Neuronal stem cell (in vitro differentiated cells): ENCODE measurements around the gene LCTL.

Experiments
- DNase-seq: peaks from one replicate; pipeline ENCODE4 v3.0.0-alpha.2; 2013; ENCODE audit warnings: low spot score
- H2AFZ ChIP-seq: one replicate; pipeline ENCODE4 v1.6.1; 2013; ENCODE audit warnings: mild to moderate bottlenecking, low read length, inconsistent platforms
- H2AK5ac ChIP-seq: 2 replicates; pipeline ENCODE4 v1.6.1; 2013; ENCODE audit warnings: low read depth, mild to moderate bottlenecking, inconsistent platforms, low read length, moderate library complexity, mixed read lengths
- H2BK120ac ChIP-seq: 2 replicates; pipeline ENCODE4 v1.6.1; 2013; ENCODE audit warnings: low read depth, mild to moderate bottlenecking, inconsistent platforms, low read length, moderate library complexity, mixed read lengths
- H2BK12ac ChIP-seq: one replicate; pipeline ENCODE4 v1.6.1; 2013; ENCODE audit warnings: low read length, inconsistent platforms
- H2BK15ac ChIP-seq: 2 replicates; pipeline ENCODE4 v1.6.1; 2013; ENCODE audit warnings: mild to moderate bottlenecking, low read length, inconsistent platforms, mixed read lengths
- H2BK5ac ChIP-seq: one replicate; pipeline ENCODE4 v1.6.1; 2013; ENCODE audit warnings: inconsistent platforms, mild to moderate bottlenecking, low read length, moderate library complexity
- H3K14ac ChIP-seq: one replicate; pipeline ENCODE4 v1.6.1; 2013; ENCODE audit warnings: low read length, inconsistent platforms
- H3K18ac ChIP-seq: 2 replicates; pipeline ENCODE4 v1.6.1; 2013; ENCODE audit warnings: low read length, inconsistent platforms
- H3K23ac ChIP-seq: 2 replicates; pipeline ENCODE4 v1.6.1; 2013; ENCODE audit warnings: low read depth, mild to moderate bottlenecking, mixed read lengths, low read length, inconsistent platforms; ENCODE audit not compliant: poor library complexity
- H3K27ac ChIP-seq: replicated peaks from 3 replicates; pipeline ENCODE4 v1.5.1; 2013; ENCODE audit warnings: low read length, inconsistent platforms
- H3K27me3 ChIP-seq, 3 experiments: 2 replicates each; pipeline ENCODE4 v1.6.1; 2013; ENCODE audit warnings: low read length in 3 of 3, mild to moderate bottlenecking in 2 of 3, inconsistent platforms in 1 of 3, low read depth in 1 of 3, mixed read lengths in 1 of 3, moderate library complexity in 1 of 3; ENCODE audit not compliant: control insufficient read depth in 3 of 3, insufficient read depth in 3 of 3
- H3K36me3 ChIP-seq, 2 donors: replicated peaks in 1 of 2; 2 replicates each; pipeline ENCODE4 v1.6.1; 2013; ENCODE audit warnings: low read length in 2 of 2; ENCODE audit not compliant: control insufficient read depth in 2 of 2, insufficient read depth in 2 of 2
- H3K4ac ChIP-seq: 2 replicates; pipeline ENCODE4 v1.6.1; 2013; ENCODE audit warnings: inconsistent platforms, mild to moderate bottlenecking, low read length, moderate library complexity
- H3K4me1 ChIP-seq, 2 donors: 1 replicate in 1 of 2; 2 replicates in 1 of 2; pipeline ENCODE4 v1.6.1; 2013; ENCODE audit warnings: low read length in 2 of 2, low read depth in 1 of 2; ENCODE audit not compliant: control insufficient read depth in 2 of 2, insufficient read depth in 1 of 2
- H3K4me2 ChIP-seq: one replicate; pipeline ENCODE4 v1.6.1; 2013; ENCODE audit warnings: mild to moderate bottlenecking, low read length, inconsistent platforms; ENCODE audit not compliant: insufficient read depth, poor library complexity, severe bottlenecking
- H3K4me3 ChIP-seq, 2 donors: 2 replicates each; pipeline ENCODE4 v1.5.1; 2013; ENCODE audit warnings: low read length in 2 of 2, mild to moderate bottlenecking in 2 of 2, inconsistent platforms in 1 of 2, moderate library complexity in 1 of 2
- H3K79me1 ChIP-seq: one replicate; pipeline ENCODE4 v1.6.1; 2013; ENCODE audit warnings: low read depth, mild to moderate bottlenecking, inconsistent platforms, low read length, moderate library complexity
- H3K9ac ChIP-seq: one replicate; pipeline ENCODE4 v1.6.1; 2013; ENCODE audit warnings: mild to moderate bottlenecking, low read depth, low read length, inconsistent platforms; ENCODE audit not compliant: poor library complexity
- H3K9me3 ChIP-seq, 2 donors: replicated peaks in 1 of 2; 2 replicates each; pipeline versions ENCODE3 to v1.6.1; 2013; ENCODE audit warnings: low read length in 2 of 2, mild to moderate bottlenecking in 2 of 2, inconsistent platforms in 1 of 2, low read depth in 1 of 2, mixed read lengths in 1 of 2, moderate library complexity in 1 of 2; ENCODE audit not compliant: control insufficient read depth in 2 of 2, insufficient read depth in 1 of 2
- H4K8ac ChIP-seq: one replicate; pipeline ENCODE4 v1.6.1; 2013; ENCODE audit warnings: low read depth, mild to moderate bottlenecking, inconsistent platforms, low read length, moderate library complexity
- H4K91ac ChIP-seq: one replicate; pipeline ENCODE4 v1.6.1; 2013; ENCODE audit warnings: low read length, low read depth, mild to moderate bottlenecking, inconsistent platforms; ENCODE audit not compliant: poor library complexity
- WGBS, 2 donors: extraction: QIAGEN DNeasy Blood & Tissue Kit; methylation state at CpG; one replicate each; pipeline ENCODE4 v1.1.7; 2013; ENCODE audit warnings: missing lambda C conversion rate in 2 of 2, mixed read lengths in 1 of 2; ENCODE audit not compliant: insufficient read length in 2 of 2, insufficient replicate concordance in 1 of 2; ENCODE audit errors: extremely low coverage in 2 of 2; 5-methylcytosine and 5-hydroxymethylcytosine counted together

The LCTL gene

DNA sequence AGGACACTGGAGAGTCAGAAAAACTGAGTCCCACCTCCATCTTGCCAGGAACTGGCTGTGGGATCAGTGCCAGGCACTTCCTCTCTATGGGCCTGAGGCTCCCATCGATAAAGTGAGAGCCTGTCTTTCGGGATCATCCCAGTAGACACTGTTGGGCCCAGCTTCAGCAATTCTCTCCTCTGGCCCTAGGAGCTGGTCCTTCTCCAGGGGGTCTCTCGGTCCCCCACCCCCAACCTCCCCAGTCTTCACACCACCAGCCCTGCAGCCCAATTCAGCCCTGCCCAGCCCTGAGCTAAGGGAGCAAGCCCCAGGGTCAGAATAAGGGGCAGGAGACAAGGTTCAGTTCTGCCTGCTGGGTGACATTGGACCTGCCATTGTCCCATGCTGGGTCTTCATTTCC lies 4.5 kb upstream of the LCTL start:
- no peak overlapping the region for H2AFZ ChIP-seq
- no peaks in the 10 kb centered on the region for H3K9me3 ChIP-seq
- H3K9ac ChIP-seq, result no peak overlapping the region
- no peak for DNase-seq
- H2AK5ac ChIP-seq, result no peak overlapping the region
- H3K18ac ChIP-seq, result no peak overlapping the region
- H3K4me3 ChIP-seq, result no peak overlapping the region
- no peak overlapping the region for H2BK12ac ChIP-seq
- peaks cover 18 to 21% of the 10 kb centered on the region in 2 donors for H3K4me1 ChIP-seq
- H3K27ac ChIP-seq, result no peak overlapping the region
- peak overlapping the region; percentile 47 for H2BK5ac ChIP-seq
- H3K27me3 ChIP-seq, result no peaks in the 10 kb centered on the region
- H3K23ac ChIP-seq, result no peak overlapping the region
- no peak overlapping the region for H3K4me2 ChIP-seq
- no peaks in the 10 kb centered on the region for H3K36me3 ChIP-seq
- H3K79me1 ChIP-seq, result no peaks in the 10 kb centered on the region
- no peak overlapping the region for H3K4ac ChIP-seq
- no peak overlapping the region for H3K14ac ChIP-seq
- H2BK120ac ChIP-seq, result no peak overlapping the region
- H2BK15ac ChIP-seq, result peak overlapping the region; percentile 79
- H4K8ac ChIP-seq, result no peak overlapping the region
- H4K91ac ChIP-seq, result no peak overlapping the region
- WGBS, 2 donors, result no CpG with 5 or more reads among the region's 3 CpGs

DNA sequence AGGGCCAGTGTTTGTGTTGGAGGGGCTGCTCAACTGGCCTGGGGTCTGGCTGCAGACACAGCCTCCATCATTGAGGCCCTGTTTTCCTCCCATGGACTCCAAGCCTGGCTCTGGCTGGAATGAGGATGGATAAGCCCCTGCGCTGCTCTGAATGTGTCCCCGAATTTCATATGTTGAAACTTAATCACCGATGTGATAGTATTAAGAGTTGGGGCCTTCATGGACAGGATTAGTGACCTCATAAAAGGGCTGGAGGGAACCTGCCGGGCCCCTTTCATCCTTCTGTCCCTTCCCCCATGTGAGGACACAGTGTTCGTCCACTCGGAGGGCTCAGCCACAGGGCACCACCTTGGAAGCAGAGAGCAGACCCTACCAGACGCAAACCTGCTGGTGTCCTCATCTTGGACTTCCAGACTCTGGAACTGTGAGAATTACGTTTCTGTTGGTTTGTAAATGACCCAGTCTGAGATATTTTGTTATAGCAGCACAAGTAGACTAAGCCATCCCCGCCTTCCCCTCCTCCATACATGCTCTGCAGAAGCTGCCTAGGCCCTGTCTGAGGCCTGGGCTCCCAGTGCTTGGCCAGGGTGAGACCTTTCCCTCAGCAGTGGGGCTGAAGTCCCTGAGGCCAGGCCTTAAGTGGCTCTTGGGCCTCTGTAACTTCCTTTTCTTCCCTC lies 3.8 kb upstream of the LCTL start:
- H3K18ac ChIP-seq, result peak overlapping the region; percentile 60

DNA sequence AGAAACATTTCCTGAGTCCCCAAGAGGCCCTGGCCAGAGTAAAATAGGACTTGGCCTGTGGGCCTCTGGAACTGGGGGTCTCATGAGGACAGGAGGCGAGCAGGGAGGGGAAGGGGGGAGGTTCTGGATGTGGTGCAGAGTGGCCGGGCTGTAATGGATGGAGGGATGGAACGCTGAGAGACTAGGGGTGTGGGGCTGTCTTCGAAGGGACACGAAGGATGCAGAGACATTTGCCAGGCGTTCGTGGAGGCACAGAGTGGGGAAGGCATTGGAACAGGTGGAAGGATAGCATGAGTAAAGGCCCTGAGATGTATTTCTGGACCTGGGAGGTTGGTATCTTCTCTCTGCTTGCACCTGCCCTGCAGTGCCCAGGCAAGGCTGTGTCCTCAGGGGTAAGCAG lies 2.1 kb upstream of the LCTL start:
- Histone ChIP-seq H2BK15ac (peak overlapping the region; percentile 40), H3K14ac (peak overlapping the region; percentile 6), H3K23ac (peak overlapping the region; percentile 36), H3K4ac (no peak overlapping the region), H3K18ac (peak overlapping the region; percentile 42), H3K79me1 (peaks cover 9% of the 10 kb centered on the region), H3K9me3 (no peaks in the 10 kb centered on the region), H3K4me2 (no peak overlapping the region), H3K36me3 (peaks cover 0 to 5% of the 10 kb centered on the region in 2 donors), H3K27me3 (no peaks in the 10 kb centered on the region), H3K4me3 (no peak overlapping the region), H2AFZ (no peak overlapping the region), H3K4me1 (peaks cover 12 to 29% of the 10 kb centered on the region in 2 donors), H2BK5ac (no peak overlapping the region), H2BK120ac (no peak overlapping the region), H3K27ac (no peak overlapping the region), H2BK12ac (peak overlapping the region; percentile 87), H4K91ac (no peak overlapping the region), H4K8ac (no peak overlapping the region), H3K9ac (no peak overlapping the region), H2AK5ac (peak overlapping the region; percentile 71)
- no CpG with 5 or more reads among the region's 7 CpGs for WGBS, 2 donors
- DNase-seq, result no peak

More for the DNA sequence above, 3.8 kb upstream of the LCTL start:
- Histone ChIP-seq H3K9ac (no peak overlapping the region), H4K91ac (no peak overlapping the region), H3K23ac (no peak overlapping the region), H3K4me3 (no peak overlapping the region), H2BK12ac (no peak overlapping the region), H4K8ac (no peak overlapping the region), H3K27me3 (no peaks in the 10 kb centered on the region), H2BK15ac (peak overlapping the region; percentile 79), H3K4me1 (peaks cover 23 to 24% of the 10 kb centered on the region in 2 donors), H3K4ac (no peak overlapping the region), H2BK120ac (no peak overlapping the region), H2AK5ac (peak overlapping the region; percentile 42), H3K79me1 (no peaks in the 10 kb centered on the region), H3K36me3 (no peaks in the 10 kb centered on the region), H2BK5ac (peak overlapping the region; percentile 47), H3K14ac (no peak overlapping the region), H2AFZ (peak overlapping the region; percentile 53), H3K9me3 (no peaks in the 10 kb centered on the region), H3K27ac (no peak overlapping the region), H3K4me2 (no peak overlapping the region)
- DNase-seq, result no peak
- whole genome bisulfite sequencing, 2 donors, result no CpG with 5 or more reads among the region's 9 CpGs

- peaks cover 12 to 29% of the 10 kb centered on the region in 2 donors for H3K4me1 ChIP-seq
- H3K79me1 ChIP-seq, result peaks cover 9% of the 10 kb centered on the region
- no peak overlapping the region for H3K9ac ChIP-seq
- no peaks in the 10 kb centered on the region for H3K27me3 ChIP-seq
- H2BK15ac ChIP-seq, result peak overlapping the region; percentile 82
- H3K9me3 ChIP-seq, result no peaks in the 10 kb centered on the region
- H3K18ac ChIP-seq, result peak overlapping the region; percentile 97
- no peak overlapping the region for H3K27ac ChIP-seq
- H2BK12ac ChIP-seq, result no peak overlapping the region
- no peak overlapping the region for H3K4me3 ChIP-seq
- no peak overlapping the region for H3K23ac ChIP-seq
- H2BK120ac ChIP-seq, result no peak overlapping the region
- no CpG with 5 or more reads among the region's 15 CpGs for WGBS, 2 donors
- H3K4ac ChIP-seq, result no peak overlapping the region
- no peak overlapping the region for H4K91ac ChIP-seq
- peak; percentile 78 for DNase-seq
- no peak overlapping the region for H3K4me2 ChIP-seq
- peak overlapping the region; percentile 88 for H2AK5ac ChIP-seq
- H3K14ac ChIP-seq, result no peak overlapping the region
- H4K8ac ChIP-seq, result no peak overlapping the region
- peak overlapping the region; percentile 78 for H2AFZ ChIP-seq
- H2BK5ac ChIP-seq, result peak overlapping the region; percentile 67
- H3K36me3 ChIP-seq, result peaks cover 0 to 5% of the 10 kb centered on the region in 2 donors
Measured at GRCh38 chr15:66566963-66567531, 1.2 kb upstream of the LCTL start.
